PC-9 (cell line): ENCODE measurements around the gene MICAL2. TPM values are rescaled to one million over a fixed set of nuclear protein-coding genes. Genes with fewer than 3 reads are reported as not detected.

Experiments used
- BruUV-seq: library from RNA; stranded (reverse); fragments of 400-500 nt; replicated peaks from 2 replicates; lab custom pipeline; 2021; lab: Mats Ljungman, UMichigan
- CTCF ChIA-PET: fragments of 300-600 bp; sonication (Branson Sonifier 250); formaldehyde crosslinking; loops from one replicate; lab custom pipeline; 2022; ENCODE audit warnings: antibody characterized with exemption; lab: Charles Lee
- POLR2A ChIA-PET: fragments of 300-600 bp; sonication (Branson Sonifier 250); formaldehyde crosslinking; loops from one replicate; lab custom pipeline; 2022; ENCODE audit warnings: antibody characterized with exemption; ENCODE audit not compliant: unreplicated experiment; lab: Charles Lee
- DNase-seq, 2 experiments: peaks; one replicate each; pipeline versions ENCODE4 v3.0.0 to v3.0.0-alpha.2; 2015 to 2022; ENCODE audit warnings: mixed read lengths in 1 of 2
- H2AFZ ChIP-seq: fragments of 200-600 bp; sonication (generic); 2 replicates; pipeline ENCODE4 v1.8.1; 2017; ENCODE audit warnings: antibody characterized with exemption
- H3F3A ChIP-seq: fragments of 200-600 bp; sonication (generic); 2 replicates; pipeline ENCODE4 v1.8.1; 2017; ENCODE audit warnings: antibody characterized with exemption, mild to moderate bottlenecking, low read depth; ENCODE audit not compliant: insufficient read depth
- H3K27ac ChIP-seq: fragments of 200-600 bp; sonication (generic); 2 replicates; pipeline ENCODE4 v1.6.1; 2016; ENCODE audit warnings: mixed run types
- H3K27me3 ChIP-seq: fragments of 200-600 bp; sonication (generic); 2 replicates; pipeline ENCODE4 v1.6.1; 2016; ENCODE audit warnings: low read depth, mixed run types; ENCODE audit not compliant: insufficient read depth
- H3K36me3 ChIP-seq: fragments of 200-600 bp; sonication (generic); 2 replicates; pipeline ENCODE4 v1.6.1; 2016; ENCODE audit warnings: low read depth, mixed run types
- H3K4me1 ChIP-seq: fragments of 200-600 bp; sonication (generic); replicated peaks from 2 replicates; pipeline ENCODE4 v1.6.1; 2016; ENCODE audit warnings: mixed run types; ENCODE audit not compliant: insufficient read depth
- H3K4me2 ChIP-seq: fragments of 200-600 bp; sonication (generic); 2 replicates; pipeline ENCODE4 v1.6.1; 2017; ENCODE audit warnings: mixed run types
- H3K4me3 ChIP-seq: fragments of 200-600 bp; sonication (generic); 2 replicates; pipeline ENCODE4 v1.6.1; 2016; ENCODE audit warnings: mixed run types
- H3K79me2 ChIP-seq: fragments of 200-600 bp; sonication (generic); 2 replicates; pipeline ENCODE4 v1.6.1; 2017; ENCODE audit warnings: low read depth, mixed run types
- H3K9me2 ChIP-seq: fragments of 200-600 bp; sonication (generic); 2 replicates; pipeline ENCODE4 v1.8.1; 2017; ENCODE audit warnings: mild to moderate bottlenecking; ENCODE audit not compliant: insufficient read depth
- H3K9me3 ChIP-seq: fragments of 200-600 bp; sonication (generic); 2 replicates; pipeline ENCODE4 v1.8.1; 2016; ENCODE audit warnings: low read depth; ENCODE audit not compliant: insufficient read depth
- H4K20me1 ChIP-seq: fragments of 200-600 bp; sonication (generic); 2 replicates; pipeline ENCODE4 v1.8.1; 2017; ENCODE audit not compliant: insufficient read depth
- CTCF ChIP-seq: fragments of 200-600 bp; sonication (generic); conservative IDR thresholded peaks from 2 replicates; pipeline ENCODE4 v1.6.1; 2017; ENCODE audit warnings: mixed run types, antibody characterized with exemption, mild to moderate bottlenecking, moderate library complexity
- EZH2 ChIP-seq: fragments of 200-600 bp; sonication (generic); IDR thresholded peaks from 2 replicates; pipeline ENCODE4 v1.8.0; 2017; ENCODE audit warnings: antibody characterized with exemption, low read depth
- intact Hi-C: fragments of 100-400 bp; cut with micrococcal nuclease; formaldehyde crosslinking; loops from one replicate; pipeline ENCODE4 v1.10.0; 2022; ENCODE audit not compliant: unreplicated experiment
- total RNA-seq: library from RNA; stranded (reverse); gene quantifications from 2 replicates; pipeline ENCODE4 v1.2.3, GENCODE V29; 2021

MICAL2 gene
- total RNA-seq, 1 experiment from 2014 or later = 32.4 TPM

GRCh38 chr11:12249590-12250260 is 139.3 kb downstream of the MICAL2 start:
- H3F3A ChIP-seq = peaks cover 17% of the 10 kb centered on the region; the same call in 1 of the 2 replicates
- CTCF ChIA-PET = no interaction called here
- H3K4me1 ChIP-seq = peaks cover 56% of the 10 kb centered on the region
- POLR2A ChIA-PET = interaction anchor here (0.6 kb wide), 2 partner anchors 37 to 1441 kb away, joined by 3 to 8 read pairs; partner anchors contain the start of gene EIF4G2
- peaks cover 11% of the 10 kb centered on the region; the same call in 1 of the 2 replicates for H3K79me2 ChIP-seq
- H3K9me2 ChIP-seq = no peaks in the 10 kb centered on the region
- no peaks in the 10 kb centered on the region for H3K27me3 ChIP-seq
- peak overlapping the region; percentile 73 for H3K4me2 ChIP-seq
- no TSS peak for BruUV-seq
- no peaks in the 10 kb centered on the region for H4K20me1 ChIP-seq
- TF ChIP-seq CTCF = no peak
- no peak for TF ChIP-seq EZH2
- H2AFZ ChIP-seq = no peak overlapping the region
- H3K4me3 ChIP-seq = no peak overlapping the region
- peak; percentile 74 to 76 for DNase-seq
- intact Hi-C loops = loop anchor here (5.0 kb wide), 3 partner anchors 33 to 182 kb away; no protein-coding TSS in a partner anchor
- H3K36me3 ChIP-seq = no peaks in the 10 kb centered on the region; the same call in 1 of the 2 replicates
- H3K9me3 ChIP-seq = no peaks in the 10 kb centered on the region
- H3K27ac ChIP-seq = peak overlapping the region; percentile 59

DNA sequence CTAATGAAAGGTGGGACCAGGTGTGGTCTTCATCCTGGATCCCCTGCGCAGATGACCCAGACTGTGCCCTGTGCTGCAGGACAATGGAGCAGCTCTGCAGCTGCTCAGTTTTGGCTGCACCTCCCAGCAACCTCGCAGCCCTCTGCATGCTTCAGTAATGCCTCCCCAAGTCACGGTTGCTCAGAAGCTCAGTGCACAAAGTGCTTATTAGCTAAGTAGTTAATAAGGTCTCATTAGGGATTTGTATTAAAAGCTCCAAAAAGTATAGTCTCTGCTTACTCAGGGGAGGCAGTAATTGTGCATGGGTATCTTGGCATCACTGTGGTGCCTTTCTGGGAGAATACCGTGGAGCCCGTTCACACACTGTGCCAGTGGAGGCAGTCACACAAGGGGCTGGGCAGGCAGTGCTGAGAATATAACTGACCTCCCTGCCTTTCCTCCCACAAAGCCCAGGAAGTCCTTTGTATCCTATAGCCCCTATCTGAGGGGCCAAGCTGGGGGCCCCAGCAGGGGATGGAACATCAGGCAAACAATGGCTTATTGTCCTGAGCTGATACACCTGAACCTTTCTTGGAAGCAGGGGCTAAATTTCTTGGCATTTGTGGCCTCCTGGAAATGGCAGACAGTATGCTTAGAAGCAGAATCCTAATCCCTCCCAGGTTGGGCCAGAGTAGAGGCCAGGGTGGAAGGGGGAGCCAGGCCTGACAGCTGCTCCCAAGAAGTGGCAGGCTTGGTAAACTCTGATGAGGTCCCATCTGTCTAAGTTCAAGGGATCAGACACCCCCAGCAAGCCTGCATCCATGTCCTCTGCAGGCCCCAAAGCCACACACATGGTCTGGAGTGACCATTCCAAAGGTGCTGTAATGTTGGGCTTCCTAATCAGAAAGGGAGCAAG is 141.5 kb downstream of the MICAL2 start:
- no peak for DNase-seq
- POLR2A ChIA-PET = no interaction called here
- Histone ChIP-seq H3K27me3 (no peaks in the 10 kb centered on the region), H4K20me1 (no peaks in the 10 kb centered on the region), H3F3A (peaks cover 9% of the 10 kb centered on the region; the same call in 1 of the 2 replicates), H3K9me3 (no peaks in the 10 kb centered on the region), H3K4me1 (peaks cover 38% of the 10 kb centered on the region), H3K36me3 (no peaks in the 10 kb centered on the region; the same call in 1 of the 2 replicates), H3K4me3 (no peak overlapping the region), H2AFZ (no peak overlapping the region), H3K4me2 (no peak overlapping the region), H3K9me2 (no peaks in the 10 kb centered on the region), H3K79me2 (peaks cover 11% of the 10 kb centered on the region; the same call in 1 of the 2 replicates), H3K27ac (no peak overlapping the region)
- no TSS peak for BruUV-seq
- TF ChIP-seq EZH2 (no peak), CTCF (no peak)
- intact Hi-C loops = no loop called here
- CTCF ChIA-PET = interaction anchor here (0.6 kb wide), 1 partner anchor 30 kb away, joined by 3 read pairs; no protein-coding TSS in a partner anchor

DNA sequence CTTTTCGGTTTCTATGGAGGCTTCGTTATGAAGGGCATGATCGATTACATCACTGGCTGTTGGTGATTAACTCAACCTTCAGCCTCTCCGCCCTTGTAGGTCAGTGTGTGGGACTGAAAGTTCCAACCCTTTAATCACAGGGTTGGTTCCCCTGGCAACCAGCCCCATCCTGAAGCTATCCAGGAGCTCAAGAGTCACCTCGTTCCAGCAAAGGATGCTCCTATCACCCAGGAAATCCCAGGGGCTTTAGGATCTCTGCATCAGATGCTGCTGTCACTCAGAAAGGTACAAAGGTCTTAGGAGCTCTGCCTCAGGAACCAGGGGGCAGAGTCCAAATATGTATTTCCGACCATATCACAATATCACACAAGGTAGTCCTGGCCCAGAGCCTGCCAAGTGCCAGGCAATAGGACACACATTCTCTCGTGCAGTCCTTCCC is 143.5 kb downstream of the MICAL2 start:
- H3K79me2 ChIP-seq = 0 out of 2 replicates have a peak, but pooled peaks cover 5% of the 10 kb centered on the region
- no peaks in the 10 kb centered on the region for H3K27me3 ChIP-seq
- ChIA-PET POLR2A (interaction anchor here (0.6 kb wide), 1 partner anchor 75 kb away, joined by 3 read pairs; no protein-coding TSS in a partner anchor), CTCF (no interaction called here)
- H4K20me1 ChIP-seq = no peaks in the 10 kb centered on the region
- H3F3A ChIP-seq = peaks cover 19% of the 10 kb centered on the region
- peaks cover 38% of the 10 kb centered on the region for H3K4me1 ChIP-seq
- peaks cover under 1% of the 10 kb centered on the region; the same call in 1 of the 2 replicates for H3K36me3 ChIP-seq
- TF ChIP-seq CTCF = no peak
- no peak for TF ChIP-seq EZH2
- intact Hi-C loops = no loop called here
- H3K27ac ChIP-seq = no peak overlapping the region
- no peaks in the 10 kb centered on the region for H3K9me3 ChIP-seq
- no peak overlapping the region for H3K4me2 ChIP-seq
- no peaks in the 10 kb centered on the region for H3K9me2 ChIP-seq
- no peak overlapping the region for H3K4me3 ChIP-seq
- no peak overlapping the region for H2AFZ ChIP-seq
- BruUV-seq = no TSS peak
- DNase-seq = no peak
